GM21737 (cell line): ENCODE results near the gene RAI14.

Experiments
- ATAC-seq: cut with Tn5 transposase; IDR thresholded peaks from one replicate; pipeline ENCODE4 v1.9.1; 2021; ENCODE audit warnings: mild to moderate bottlenecking, moderate library complexity; ENCODE audit not compliant: unreplicated experiment

The RAI14 gene

GRCh38 chr5:34656001-34656699, at the start of gene RAI14:
TSS of gene RAI14 (plus strand) at chr5:34656328. CDS start at chr5:34686920, 30,592 bp downstream.
- no peak for ATAC-seq

DNA sequence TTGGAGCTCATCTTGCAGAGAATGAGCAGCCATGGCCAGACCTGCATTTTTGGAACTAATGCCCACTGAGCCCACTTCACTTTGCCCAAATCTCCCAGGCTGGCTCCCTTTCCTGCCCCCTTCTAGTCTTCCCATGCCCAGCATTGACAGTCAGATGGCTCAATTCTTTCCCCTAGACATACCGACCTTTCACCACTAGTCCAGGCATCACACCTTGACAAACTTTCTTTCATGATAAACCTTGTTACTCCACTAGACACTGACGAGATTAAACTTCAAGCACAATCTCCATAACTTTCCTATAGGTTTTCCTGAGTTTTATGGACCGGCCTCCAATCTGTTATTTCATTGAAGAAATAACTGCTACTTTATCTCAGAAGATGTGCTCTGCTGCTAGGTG, 47.8 kb upstream of the RAI14 start:
- no peak for ATAC-seq

DNA sequence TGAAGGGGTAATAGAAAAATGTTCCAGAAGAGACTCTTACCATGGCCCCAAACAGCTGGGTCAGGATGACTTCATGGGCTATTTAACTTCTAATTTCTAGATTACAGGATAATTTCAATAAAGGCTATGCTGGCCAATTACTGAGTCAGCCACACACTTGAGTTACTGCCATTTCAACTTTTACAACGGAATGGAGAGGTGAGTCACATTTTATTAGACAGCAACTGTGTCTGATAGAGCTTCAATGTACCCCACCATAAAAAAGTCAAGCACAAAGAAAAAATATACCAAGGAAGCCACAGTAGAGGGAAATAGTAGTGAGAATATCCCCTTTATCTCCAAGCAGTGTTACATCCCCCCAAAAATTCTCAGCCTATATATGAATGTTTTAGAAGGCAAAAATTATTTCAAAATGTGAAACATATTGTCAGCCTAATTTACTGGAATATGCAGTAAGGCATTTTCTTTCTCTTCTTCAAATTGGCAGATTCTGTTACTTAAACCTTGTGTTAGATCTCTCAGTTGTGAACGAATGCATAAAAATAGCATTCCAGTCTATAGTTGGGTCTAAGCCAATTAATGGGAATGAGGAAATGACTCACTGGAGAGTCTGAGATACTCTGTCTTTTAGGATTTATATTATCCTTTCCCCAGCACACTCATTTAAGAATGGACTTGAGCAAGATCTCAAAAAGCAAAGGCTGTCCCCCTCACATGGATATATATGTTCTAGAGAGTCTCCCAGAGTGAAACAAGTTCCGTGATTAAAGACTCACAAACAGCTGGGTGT, 47.1 kb upstream of the RAI14 start:
- no peak for ATAC-seq

- ATAC-seq = no peak
Observed at GRCh38 chr5:34609951-34610441, 46.1 kb upstream of the RAI14 start.

DNA sequence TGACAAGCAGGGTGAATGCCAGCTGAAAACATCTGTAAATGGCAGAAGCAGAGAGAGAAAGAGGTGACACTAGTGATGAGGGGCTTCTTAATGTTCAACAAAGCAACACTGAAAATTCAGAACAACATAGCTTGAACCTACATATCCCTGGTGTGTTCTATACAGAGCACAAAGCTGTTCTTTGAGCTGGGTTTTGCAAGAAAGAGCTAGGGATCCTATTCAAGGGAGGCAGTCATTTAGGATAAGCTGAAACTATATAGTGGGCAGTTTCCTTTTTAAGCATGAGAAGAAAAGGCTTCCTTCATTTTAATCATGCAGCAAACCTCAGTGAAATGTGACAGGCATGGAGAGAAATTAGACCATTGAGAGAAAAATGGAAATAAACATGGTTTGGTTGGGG, 45.6 kb upstream of the RAI14 start:
- ATAC-seq = no peak

DNA sequence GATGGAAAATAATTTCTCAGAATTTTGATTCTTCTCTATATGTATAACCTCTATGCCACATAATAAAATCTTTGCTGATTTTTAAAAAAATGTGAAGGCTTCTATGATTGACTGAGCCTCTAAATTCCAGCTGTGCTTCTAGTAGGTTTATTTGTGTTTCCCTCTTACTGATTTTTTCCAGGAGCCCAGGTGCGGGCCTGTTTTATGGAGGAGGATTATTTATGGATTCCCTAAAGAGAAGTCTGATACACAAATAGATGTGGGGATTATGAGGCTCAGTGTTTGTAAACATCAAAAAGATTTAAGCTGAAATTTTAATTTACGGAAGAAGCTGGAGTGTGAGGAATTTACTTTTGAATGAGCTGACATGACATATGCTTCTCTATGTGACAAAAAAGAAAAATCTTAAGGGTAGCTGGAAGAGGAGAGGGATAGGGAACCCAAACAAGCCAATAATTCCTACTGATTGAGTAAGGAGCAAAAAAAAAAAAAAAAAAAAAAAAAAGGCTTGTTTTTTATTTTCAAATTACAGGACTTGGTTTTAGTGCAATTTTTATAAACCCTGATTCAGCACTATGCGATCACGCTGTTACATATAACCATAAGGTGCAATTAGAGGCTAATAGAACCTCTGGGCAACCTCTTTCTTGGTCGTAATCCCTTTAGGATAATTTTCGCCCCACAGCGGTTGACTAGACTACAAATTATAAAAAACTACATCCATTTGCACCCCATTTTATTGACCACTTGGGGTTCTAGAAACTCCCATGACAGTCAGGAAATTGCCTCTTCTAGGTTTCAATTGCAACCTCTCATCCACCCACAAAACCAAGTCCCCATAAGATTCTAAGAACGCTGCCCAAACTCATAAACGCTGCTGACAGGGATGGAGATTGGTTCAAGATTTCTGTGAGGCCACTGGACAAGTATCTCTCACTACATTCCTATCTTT, 44.4 kb upstream of the RAI14 start:
- ATAC-seq = no peak

DNA sequence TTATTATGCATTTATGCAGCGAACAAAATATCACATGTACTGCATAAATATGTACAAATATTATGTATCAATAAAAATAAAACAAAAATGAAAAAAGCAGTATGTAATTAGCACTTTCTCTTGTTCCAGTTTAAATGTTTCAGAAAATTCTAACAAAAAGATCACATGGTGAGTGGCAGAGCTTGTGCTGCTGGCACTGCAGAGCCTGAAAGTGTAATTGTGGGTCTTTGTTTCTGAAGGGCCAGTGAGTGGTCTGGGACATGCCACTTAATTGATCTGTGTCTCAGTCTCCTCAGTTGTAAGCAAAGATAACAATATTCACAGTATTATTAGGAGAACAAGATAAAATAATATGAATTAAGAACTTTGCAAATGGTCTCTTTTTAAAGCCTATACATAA, 39.5 kb upstream of the RAI14 start:
- ATAC-seq = no peak

- no peak for ATAC-seq
Observed at GRCh38 chr5:34618371-34619065, 37.6 kb upstream of the RAI14 start.

DNA sequence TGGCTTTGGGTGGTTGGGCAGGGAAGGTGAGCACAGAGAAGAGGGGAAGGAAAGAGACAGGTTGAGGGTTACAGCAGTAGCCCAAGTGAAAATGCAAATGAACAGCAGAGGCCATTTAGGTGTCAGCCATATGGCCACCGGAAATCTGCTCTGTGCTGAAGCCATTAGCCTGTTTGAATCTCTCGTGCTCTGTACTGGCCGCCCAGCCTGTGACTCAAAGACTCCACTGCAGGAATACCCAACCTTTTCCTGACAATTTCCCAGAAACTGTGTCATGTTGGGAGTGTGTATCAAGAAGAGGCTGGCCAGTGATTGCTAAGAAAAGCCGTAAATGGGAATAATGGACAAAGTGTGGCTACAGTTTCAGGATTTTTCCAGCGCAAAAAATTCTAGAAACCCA, 35.9 kb upstream of the RAI14 start:
- ATAC-seq = no peak

- ATAC-seq = no peak
Observed at GRCh38 chr5:34621277-34622097, 34.6 kb upstream of the RAI14 start.

DNA sequence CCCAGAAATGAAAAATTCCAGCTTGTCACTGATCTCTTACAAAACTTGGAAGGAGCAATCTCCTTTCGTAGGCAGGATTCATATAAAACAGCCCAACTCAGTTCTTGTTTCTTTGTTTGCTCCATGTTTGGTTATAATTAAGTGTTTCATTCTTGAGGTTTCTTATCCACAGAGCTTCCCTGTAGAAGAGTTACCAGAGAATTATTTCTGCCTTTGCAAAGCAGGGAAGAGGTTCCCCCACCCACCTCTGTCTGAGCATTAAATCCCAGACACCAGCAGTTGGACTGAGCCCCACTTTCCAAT, 34.1 kb upstream of the RAI14 start:
- ATAC-seq = no peak

DNA sequence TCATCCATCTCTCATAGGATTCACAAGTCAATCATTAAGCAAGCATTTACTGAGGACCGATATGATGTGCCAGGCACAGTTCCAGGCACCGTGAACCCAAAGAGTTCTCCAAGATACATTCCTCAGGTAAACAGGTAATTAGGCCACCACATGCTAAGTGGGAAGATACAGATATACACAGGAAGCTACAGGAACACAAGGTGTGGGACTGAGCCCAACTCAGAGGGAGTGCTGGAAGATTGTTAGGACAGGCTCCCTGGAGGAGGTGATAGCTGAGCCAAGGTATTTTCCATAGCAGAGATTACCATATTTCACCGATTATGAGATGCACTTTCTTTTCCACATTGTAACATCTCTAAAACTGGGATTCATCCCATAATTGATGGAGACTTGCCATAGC, 31.4 kb upstream of the RAI14 start:
- ATAC-seq = no peak

DNA sequence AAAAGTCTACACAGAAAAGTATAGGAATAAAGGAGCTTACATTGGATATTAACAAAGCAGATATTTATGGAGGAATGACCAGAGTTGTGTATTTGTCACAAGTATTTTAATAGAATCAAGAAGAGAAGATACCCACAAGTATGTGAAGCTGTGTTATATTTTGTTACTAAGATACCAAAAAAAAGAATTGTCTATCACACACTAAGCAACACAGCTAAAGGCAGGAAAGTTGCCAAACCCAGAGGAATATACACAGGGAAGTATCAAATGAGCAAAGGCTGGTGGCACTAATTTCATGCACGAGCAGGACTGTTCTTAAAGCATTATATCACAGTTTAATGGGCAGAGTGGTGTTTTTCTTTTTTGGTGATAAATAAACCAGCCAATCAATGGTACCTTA, 30.9 kb upstream of the RAI14 start:
- no peak for ATAC-seq

DNA sequence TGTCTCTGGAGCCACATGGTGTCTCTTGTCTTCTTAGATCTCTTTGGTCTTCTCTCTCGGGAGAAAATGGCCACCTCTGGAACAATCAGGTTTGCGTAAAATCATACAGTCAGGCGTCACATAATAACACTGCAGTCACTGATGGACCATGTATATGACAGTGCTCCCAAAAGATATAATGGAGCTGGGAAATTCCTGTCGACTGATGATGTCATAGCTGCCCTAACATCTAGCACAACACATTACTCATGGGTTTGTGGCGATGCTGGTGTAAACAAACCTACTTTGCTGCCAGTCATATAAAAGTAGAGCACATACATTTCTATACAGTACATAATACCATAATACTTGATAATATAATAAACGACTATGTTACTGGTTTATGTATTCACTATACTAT, 30.1 kb upstream of the RAI14 start:
- no peak for ATAC-seq

- ATAC-seq = no peak
Observed at GRCh38 chr5:34626751-34627150, 29.4 kb upstream of the RAI14 start.

GRCh38 chr5:34627794-34628193, 28.3 kb upstream of the RAI14 start:
- no peak for ATAC-seq

DNA sequence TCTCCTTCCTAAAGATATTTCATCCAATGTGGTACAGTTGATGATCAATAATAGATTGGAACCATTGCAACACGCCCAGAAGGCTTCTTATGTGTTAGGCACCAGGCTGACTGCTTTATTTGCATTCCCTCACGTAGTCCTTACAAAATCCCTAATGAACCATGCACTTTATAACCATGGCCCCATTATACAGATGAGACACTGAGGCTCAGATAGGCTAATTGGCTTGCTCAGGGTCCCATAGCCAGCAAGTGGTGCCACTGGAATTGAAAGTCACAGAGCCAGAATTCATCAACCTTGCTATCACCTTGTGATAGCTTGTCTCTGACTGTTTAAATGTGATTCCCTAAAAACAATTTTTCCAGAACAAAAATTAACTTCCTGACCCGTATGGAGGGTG, 27.8 kb upstream of the RAI14 start:
- ATAC-seq = no peak

GRCh38 chr5:34630596-34630995, 25.5 kb upstream of the RAI14 start:
- ATAC-seq = no peak

GRCh38 chr5:34632807-34633422, 23.2 kb upstream of the RAI14 start:
- no peak for ATAC-seq
